PFSK-1 (cell line): ENCODE measurements around the gene CNFN.

Experiments
- FOXP2 ChIP-seq: optimal IDR thresholded peaks from 2 replicates; pipeline ENCODE3; 2011; ENCODE audit warnings: borderline replicate concordance, control low read depth, inconsistent platforms; ENCODE audit not compliant: insufficient read depth; ENCODE audit errors: extremely low read length, extremely low read depth
- POLR2AphosphoS5 ChIP-seq: IDR thresholded peaks from 2 replicates; pipeline ENCODE4 v1.6.1; 2012; ENCODE audit warnings: low read depth, mild to moderate bottlenecking, control low read depth, low read length, moderate library complexity
- SIN3A ChIP-seq: IDR thresholded peaks from 2 replicates; pipeline ENCODE4 v1.6.1; 2012; ENCODE audit warnings: mild to moderate bottlenecking, low read length, moderate library complexity, borderline replicate concordance; ENCODE audit not compliant: insufficient read depth
- TAF1 ChIP-seq: IDR thresholded peaks from 2 replicates; pipeline ENCODE4 v1.6.1; 2012; ENCODE audit warnings: low read length, control low read depth, borderline replicate concordance; ENCODE audit not compliant: insufficient read depth
- TF ChIP-seq, protein P1 (sequence below), 2 experiments: IDR thresholded peaks; 2 replicates each; pipeline versions ENCODE4 v1.6.1 to v1.8.0; 2011 to 2012; ENCODE audit warnings: low read depth in 2 of 2, low read length in 2 of 2, control low read depth in 1 of 2, inconsistent platforms in 1 of 2, mild to moderate bottlenecking in 1 of 2, moderate library complexity in 1 of 2; ENCODE audit not compliant: insufficient read depth in 1 of 2

CNFN gene

DNA sequence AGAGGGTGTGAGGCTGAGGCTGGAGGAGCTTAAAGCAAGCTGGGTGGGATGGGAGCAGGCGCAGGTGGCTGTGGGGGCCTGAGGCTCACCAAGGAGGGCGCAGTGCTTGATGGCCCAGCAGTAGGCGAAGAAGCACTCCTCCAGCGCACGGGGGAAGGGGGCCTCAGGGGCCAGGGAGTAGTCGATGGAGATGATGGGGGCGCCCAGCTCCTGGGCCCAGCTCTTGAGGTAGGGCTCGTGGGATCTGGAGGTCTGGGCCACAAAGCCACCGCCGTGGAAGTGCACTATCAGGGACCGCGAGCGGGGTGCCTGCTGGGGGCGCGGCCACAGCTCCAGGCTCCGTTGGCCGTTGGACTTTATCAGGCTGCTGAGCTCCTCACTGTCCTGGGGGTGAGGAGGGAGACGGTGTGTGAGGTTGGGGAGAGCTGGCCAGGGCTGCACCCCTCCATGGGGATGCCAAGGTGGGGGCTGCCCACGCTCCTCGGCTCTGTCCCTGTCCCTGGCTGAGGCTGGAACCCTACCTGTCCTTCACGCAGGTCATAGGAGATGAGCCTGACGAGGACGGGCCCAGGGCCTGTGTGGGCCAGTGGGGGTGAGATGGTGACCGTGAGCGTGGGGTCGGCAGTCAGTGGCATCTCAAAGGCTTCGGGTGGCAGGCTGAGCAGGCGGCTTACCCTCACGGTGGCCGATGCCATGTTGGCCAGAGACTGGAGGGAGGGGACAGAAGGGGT, 17.2 kb upstream of the CNFN start:
- TF ChIP-seq POLR2AphosphoS5 (no peak), TAF1 (no peak), FOXP2 (no peak), SIN3A (no peak)
- TF ChIP-seq, protein P1, sequence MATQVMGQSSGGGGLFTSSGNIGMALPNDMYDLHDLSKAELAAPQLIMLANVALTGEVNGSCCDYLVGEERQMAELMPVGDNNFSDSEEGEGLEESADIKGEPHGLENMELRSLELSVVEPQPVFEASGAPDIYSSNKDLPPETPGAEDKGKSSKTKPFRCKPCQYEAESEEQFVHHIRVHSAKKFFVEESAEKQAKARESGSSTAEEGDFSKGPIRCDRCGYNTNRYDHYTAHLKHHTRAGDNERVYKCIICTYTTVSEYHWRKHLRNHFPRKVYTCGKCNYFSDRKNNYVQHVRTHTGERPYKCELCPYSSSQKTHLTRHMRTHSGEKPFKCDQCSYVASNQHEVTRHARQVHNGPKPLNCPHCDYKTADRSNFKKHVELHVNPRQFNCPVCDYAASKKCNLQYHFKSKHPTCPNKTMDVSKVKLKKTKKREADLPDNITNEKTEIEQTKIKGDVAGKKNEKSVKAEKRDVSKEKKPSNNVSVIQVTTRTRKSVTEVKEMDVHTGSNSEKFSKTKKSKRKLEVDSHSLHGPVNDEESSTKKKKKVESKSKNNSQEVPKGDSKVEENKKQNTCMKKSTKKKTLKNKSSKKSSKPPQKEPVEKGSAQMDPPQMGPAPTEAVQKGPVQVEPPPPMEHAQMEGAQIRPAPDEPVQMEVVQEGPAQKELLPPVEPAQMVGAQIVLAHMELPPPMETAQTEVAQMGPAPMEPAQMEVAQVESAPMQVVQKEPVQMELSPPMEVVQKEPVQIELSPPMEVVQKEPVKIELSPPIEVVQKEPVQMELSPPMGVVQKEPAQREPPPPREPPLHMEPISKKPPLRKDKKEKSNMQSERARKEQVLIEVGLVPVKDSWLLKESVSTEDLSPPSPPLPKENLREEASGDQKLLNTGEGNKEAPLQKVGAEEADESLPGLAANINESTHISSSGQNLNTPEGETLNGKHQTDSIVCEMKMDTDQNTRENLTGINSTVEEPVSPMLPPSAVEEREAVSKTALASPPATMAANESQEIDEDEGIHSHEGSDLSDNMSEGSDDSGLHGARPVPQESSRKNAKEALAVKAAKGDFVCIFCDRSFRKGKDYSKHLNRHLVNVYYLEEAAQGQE (IDR thresholded peaks at IDR 0.05; ENCODE audit: insufficient read depth in 1 of 2, low read depth in 2 of 2, low read length in 2 of 2): no peak

DNA sequence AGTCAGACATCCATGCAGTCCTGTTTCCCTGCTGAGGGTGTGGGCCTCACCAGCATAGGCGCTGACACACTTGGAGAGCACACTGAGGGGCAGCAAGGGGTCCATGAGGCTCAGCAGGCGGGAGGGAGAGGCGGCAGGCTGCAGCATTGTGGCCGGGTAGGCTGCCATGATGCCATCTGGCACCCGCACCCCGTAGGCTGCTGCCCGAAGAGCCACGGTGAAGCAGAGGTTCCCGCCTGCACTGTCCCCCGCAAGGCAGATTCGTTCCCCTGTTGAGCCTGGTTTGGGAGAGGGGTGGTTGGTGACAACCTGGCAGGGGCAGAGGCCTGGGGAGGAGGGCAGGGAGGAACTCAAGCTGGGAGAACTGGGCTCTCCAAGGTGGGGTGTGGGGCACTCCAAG, 16.0 kb upstream of the CNFN start:
- TF ChIP-seq, protein P1 (IDR thresholded peaks at IDR 0.05; ENCODE audit: insufficient read depth in 1 of 2, low read depth in 2 of 2, low read length in 2 of 2): no peak
- TF ChIP-seq SIN3A: no peak
- TF ChIP-seq FOXP2: no peak
- no peak for TF ChIP-seq POLR2AphosphoS5
- no peak for TF ChIP-seq TAF1

DNA sequence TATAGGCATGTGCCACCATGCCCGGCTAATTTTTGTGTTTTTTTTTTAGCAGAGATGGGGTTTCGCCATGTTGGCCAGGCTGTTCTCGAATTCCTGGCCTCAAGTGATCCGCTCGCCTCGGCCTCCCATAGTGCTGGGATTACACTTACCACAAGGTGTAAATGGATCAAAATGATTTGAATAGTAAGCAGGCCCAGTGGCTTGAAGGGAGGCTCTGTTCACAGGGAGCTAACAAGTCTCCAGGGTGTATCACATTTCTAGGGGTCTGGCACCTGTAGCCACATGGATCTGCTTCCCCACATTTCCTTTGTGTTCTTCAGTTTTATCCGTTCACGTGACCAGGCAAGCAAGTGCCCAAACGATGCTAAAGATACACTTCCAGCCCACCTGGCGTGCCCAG, 13.5 kb upstream of the CNFN start:
- TF ChIP-seq POLR2AphosphoS5: no peak
- no peak for TF ChIP-seq SIN3A
- no peak for TF ChIP-seq TAF1
- TF ChIP-seq, protein P1 (IDR thresholded peaks at IDR 0.05; ENCODE audit: insufficient read depth in 1 of 2, low read depth in 2 of 2, low read length in 2 of 2): no peak
- TF ChIP-seq FOXP2: no peak

DNA sequence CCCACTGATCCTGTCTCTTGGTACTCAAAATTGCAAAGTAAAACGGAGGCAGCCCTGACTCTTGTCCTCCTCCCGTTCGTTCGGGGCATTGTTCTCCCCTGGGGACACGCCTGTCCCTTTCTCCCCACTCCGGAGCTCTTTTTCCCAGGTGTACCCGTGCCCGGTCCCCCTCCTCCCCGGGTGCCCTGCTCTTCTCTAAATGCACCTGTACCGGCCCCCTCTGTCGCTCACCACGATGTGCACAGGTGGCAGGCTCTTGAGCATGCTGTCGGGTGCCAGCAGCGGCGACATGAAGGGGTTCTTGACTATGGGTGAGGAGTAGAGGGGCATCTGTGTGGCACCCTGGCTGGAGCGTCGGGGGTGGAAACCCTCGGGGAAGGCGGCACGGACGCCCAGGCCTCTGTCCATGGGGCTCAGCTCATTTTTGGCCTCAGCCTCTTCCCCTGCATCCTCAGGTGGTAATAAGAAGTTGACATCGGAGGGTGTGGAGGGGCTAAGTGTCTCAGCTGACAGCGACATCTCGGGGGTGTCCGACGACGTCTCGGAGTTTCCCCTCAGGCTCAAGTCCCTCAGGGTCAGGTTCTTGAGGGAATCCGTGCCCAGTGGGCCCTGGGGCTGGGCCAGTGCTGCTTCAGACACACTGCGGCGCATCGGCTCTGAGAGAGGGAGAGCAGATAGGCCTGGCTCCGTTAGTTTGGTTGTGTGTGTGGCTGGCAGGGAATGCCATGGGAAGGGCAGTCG, 12.4 kb upstream of the CNFN start:
- TF ChIP-seq POLR2AphosphoS5 (no peak), TAF1 (no peak), SIN3A (no peak), FOXP2 (no peak)
- TF ChIP-seq, protein P1 (IDR thresholded peaks at IDR 0.05; ENCODE audit: insufficient read depth in 1 of 2, low read depth in 2 of 2, low read length in 2 of 2): no peak
